SK-N-SH (cell line): Measurements from ENCODE around the gene TMEM131. TPM values are rescaled to one million over a fixed set of nuclear protein-coding genes. Genes with fewer than 3 reads are reported as not detected.

Experiments
- CTCF ChIA-PET: fragments of 300-600, 350-600 bp; formaldehyde crosslinking; extraction: SDS; loops from one replicate; lab custom pipeline; 2021; lab: Yijun Ruan, JAX
- POLR2A ChIA-PET: fragments of 350-600 bp; sonication (Branson Sonifier 250); formaldehyde crosslinking; extraction: SDS; loops from one replicate; lab custom pipeline; 2020; ENCODE audit warnings: antibody characterized with exemption, inconsistent platforms; lab: Yijun Ruan, JAX
- DNase-seq: peaks from one replicate; pipeline ENCODE4 v3.0.0; 2012
- H2AFZ ChIP-seq: fragments of 200-600 bp; sonication (generic); 2 replicates; pipeline ENCODE4 v1.8.1; 2016; ENCODE audit warnings: antibody characterized with exemption, mild to moderate bottlenecking, low read depth
- H3F3A ChIP-seq: fragments of 200-600 bp; sonication (generic); replicated peaks from 2 replicates; pipeline ENCODE3; 2016; ENCODE audit warnings: antibody characterized with exemption, mild to moderate bottlenecking; ENCODE audit not compliant: insufficient read depth
- H3K27ac ChIP-seq, 2 experiments: fragments of 200-500 bp in 1 of 2; fragments of 200-600 bp in 1 of 2; sonication (Bioruptor generic) in 1 of 2; sonication (generic), shearing (Covaris generic) in 1 of 2; 2 replicates each; pipeline versions ENCODE4 v1.5.1 to v1.6.1; 2014 to 2016; ENCODE audit warnings: low read depth in 2 of 2, inconsistent platforms in 1 of 2, low read length in 1 of 2, mild to moderate bottlenecking in 1 of 2, mixed read lengths in 1 of 2
- H3K27me3 ChIP-seq: fragments of 200-600 bp; sonication (generic), shearing (Covaris generic); 2 replicates; pipeline ENCODE4 v1.6.1; 2016; ENCODE audit warnings: mixed run types; ENCODE audit not compliant: insufficient read depth
- H3K36me3 ChIP-seq, 2 experiments: fragments of 200-500 bp in 1 of 2; fragments of 200-600 bp in 1 of 2; sonication (Bioruptor generic) in 1 of 2; sonication (generic) in 1 of 2; replicated peaks in 1 of 2; 2 replicates each; pipeline versions ENCODE3 to v1.5.1; 2014 to 2016; ENCODE audit warnings: low read length in 1 of 2, mild to moderate bottlenecking in 1 of 2; ENCODE audit not compliant: insufficient read depth in 2 of 2, control insufficient read depth in 1 of 2
- H3K4me1 ChIP-seq, 2 experiments: fragments of 200-500 bp in 1 of 2; fragments of 200-600 bp in 1 of 2; sonication (Bioruptor generic) in 1 of 2; sonication (generic), shearing (Covaris generic) in 1 of 2; 2 replicates each; pipeline versions ENCODE4 v1.5.1 to v1.6.1; 2014 to 2016; ENCODE audit warnings: low read depth in 1 of 2, low read length in 1 of 2, mixed run types in 1 of 2; ENCODE audit not compliant: insufficient read depth in 2 of 2, control insufficient read depth in 1 of 2
- H3K4me2 ChIP-seq: fragments of 200-600 bp; sonication (generic), shearing (Covaris generic); 2 replicates; pipeline ENCODE4 v1.6.1; 2017; ENCODE audit warnings: mixed run types
- H3K4me3 ChIP-seq, 2 experiments: fragments of 200-500 bp in 1 of 2; fragments of 200-600 bp in 1 of 2; sonication (Bioruptor generic) in 1 of 2; sonication (generic), shearing (Covaris generic) in 1 of 2; 2 replicates each; pipeline versions ENCODE4 v1.5.1 to v1.8.1; 2014 to 2016; ENCODE audit warnings: low read depth in 2 of 2, inconsistent platforms in 1 of 2, low read length in 1 of 2, mild to moderate bottlenecking in 1 of 2, mixed read lengths in 1 of 2, moderate library complexity in 1 of 2
- H3K79me2 ChIP-seq: fragments of 200-600 bp; sonication (generic); 2 replicates; pipeline ENCODE4 v1.8.1; 2017; ENCODE audit warnings: mild to moderate bottlenecking; ENCODE audit not compliant: insufficient read depth
- H3K9ac ChIP-seq: fragments of 200-600 bp; sonication (generic); 2 replicates; pipeline ENCODE4 v1.6.1; 2017; ENCODE audit warnings: mixed run types
- H3K9me2 ChIP-seq: fragments of 200-600 bp; sonication (generic); 2 replicates; pipeline ENCODE4 v1.6.1; 2017; ENCODE audit warnings: mixed run types
- H3K9me3 ChIP-seq: fragments of 200-600 bp; sonication (generic); 2 replicates; pipeline ENCODE4 v1.6.1; 2017; ENCODE audit warnings: mixed run types, mild to moderate bottlenecking, moderate library complexity
- H4K20me1 ChIP-seq: fragments of 200-600 bp; sonication (generic); 2 replicates; pipeline ENCODE4 v1.6.1; 2017; ENCODE audit warnings: mild to moderate bottlenecking, mixed run types; ENCODE audit not compliant: insufficient read depth
- CHD2 ChIP-seq: fragments of 150-350 bp; IDR thresholded peaks from 2 replicates; pipeline ENCODE4 v1.6.1; 2018; ENCODE audit warnings: low read length; ENCODE audit not compliant: partially characterized antibody
- CTCF ChIP-seq: fragments of 200-600 bp; sonication (generic); IDR thresholded peaks from 2 replicates; pipeline ENCODE4 v1.6.1; 2017; ENCODE audit warnings: antibody characterized with exemption, mild to moderate bottlenecking, moderate library complexity
- EZH2phosphoT487 ChIP-seq: fragments of 200-600 bp; sonication (generic); IDR thresholded peaks from 2 replicates; pipeline ENCODE4 v1.6.1; 2017; ENCODE audit warnings: low read depth, mixed run types, mild to moderate bottlenecking, antibody characterized with exemption, moderate library complexity, borderline replicate concordance
- FOSL2 ChIP-seq: IDR thresholded peaks from 2 replicates; pipeline ENCODE4 v1.4.0; 2012; ENCODE audit warnings: low read depth, mild to moderate bottlenecking, moderate library complexity, borderline replicate concordance
- FOXM1 ChIP-seq: IDR thresholded peaks from 2 replicates; pipeline ENCODE4 v1.4.0; 2012; ENCODE audit warnings: low read depth, mild to moderate bottlenecking
- MAX ChIP-seq: IDR thresholded peaks from 2 replicates; pipeline ENCODE4 v1.4.0; 2012; ENCODE audit warnings: low read depth
- MEF2A ChIP-seq: IDR thresholded peaks from 2 replicates; pipeline ENCODE4 v1.4.0; 2012; ENCODE audit warnings: low read depth, borderline replicate concordance
- MXI1 ChIP-seq: IDR thresholded peaks from 2 replicates; pipeline ENCODE4 v1.6.1; 2012; ENCODE audit warnings: mild to moderate bottlenecking, low read depth, low read length, improper control_type of control experiment
- NFIC ChIP-seq: IDR thresholded peaks from 2 replicates; pipeline ENCODE4 v1.4.0; 2012; ENCODE audit warnings: borderline replicate concordance
- NRF1 ChIP-seq: IDR thresholded peaks from 2 replicates; pipeline ENCODE4 v1.6.1; 2012; ENCODE audit warnings: low read depth, mild to moderate bottlenecking, low read length
- POLR2AphosphoS5 ChIP-seq: IDR thresholded peaks from 2 replicates; pipeline ENCODE4 v1.6.1; 2012; ENCODE audit warnings: low read depth, low read length
- RAD21 ChIP-seq: IDR thresholded peaks from 2 replicates; pipeline ENCODE4 v1.6.1; 2012; ENCODE audit warnings: mild to moderate bottlenecking, low read length
- RCOR1 ChIP-seq: fragments of 150-350 bp; IDR thresholded peaks from 2 replicates; pipeline ENCODE4 v1.6.1; 2017; ENCODE audit warnings: antibody characterized with exemption, low read length
- RXRA ChIP-seq: IDR thresholded peaks from 2 replicates; pipeline ENCODE4 v1.4.0; 2012; ENCODE audit warnings: low read depth, mild to moderate bottlenecking, borderline replicate concordance
- SIN3A ChIP-seq: IDR thresholded peaks from 2 replicates; pipeline ENCODE4 v1.6.1; 2012; ENCODE audit warnings: low read depth, mild to moderate bottlenecking, low read length, moderate library complexity, borderline replicate concordance
- SMC3 ChIP-seq: IDR thresholded peaks from 2 replicates; pipeline ENCODE4 v1.6.1; 2012; ENCODE audit warnings: low read depth, low read length, improper control_type of control experiment
- TAF1 ChIP-seq: IDR thresholded peaks from 2 replicates; pipeline ENCODE4 v1.6.1; 2012; ENCODE audit warnings: low read depth, mild to moderate bottlenecking, low read length, moderate library complexity, borderline replicate concordance
- TCF12 ChIP-seq: IDR thresholded peaks from 2 replicates; pipeline ENCODE4 v1.4.0; 2012
- TEAD4 ChIP-seq: IDR thresholded peaks from 2 replicates; pipeline ENCODE4 v1.4.0; 2012; ENCODE audit warnings: mild to moderate bottlenecking, borderline replicate concordance; ENCODE audit not compliant: insufficient read depth
- YY1 ChIP-seq: IDR thresholded peaks from 2 replicates; pipeline ENCODE4 v1.4.0; 2012; ENCODE audit warnings: low read depth, mild to moderate bottlenecking
- WGBS: methylation state at CpG from one replicate; pipeline ENCODE4 v1.1.6; 2017; ENCODE audit warnings: low lambda C conversion rate; 5-methylcytosine and 5-hydroxymethylcytosine counted together
- polyA plus RNA-seq, 3 experiments: library from polyadenylated mRNA; depleted of rRNA; stranded (reverse); fragments of >200 nt; gene quantifications; 2 replicates each; pipeline ENCODE4 v1.2.3, GENCODE V29; 2012
- TF ChIP-seq, protein P1 (sequence below): IDR thresholded peaks from 2 replicates; pipeline ENCODE4 v1.4.0; 2012; ENCODE audit warnings: low read depth, borderline replicate concordance
- TF ChIP-seq, protein P2 (sequence below): IDR thresholded peaks from 2 replicates; pipeline ENCODE4 v1.4.0; 2012; ENCODE audit warnings: low read depth, borderline replicate concordance

The TMEM131 gene
- polyA plus RNA-seq, 1 of the 3 experiments (the other 2 are of a cell fraction), result 9.1 TPM

DNA sequence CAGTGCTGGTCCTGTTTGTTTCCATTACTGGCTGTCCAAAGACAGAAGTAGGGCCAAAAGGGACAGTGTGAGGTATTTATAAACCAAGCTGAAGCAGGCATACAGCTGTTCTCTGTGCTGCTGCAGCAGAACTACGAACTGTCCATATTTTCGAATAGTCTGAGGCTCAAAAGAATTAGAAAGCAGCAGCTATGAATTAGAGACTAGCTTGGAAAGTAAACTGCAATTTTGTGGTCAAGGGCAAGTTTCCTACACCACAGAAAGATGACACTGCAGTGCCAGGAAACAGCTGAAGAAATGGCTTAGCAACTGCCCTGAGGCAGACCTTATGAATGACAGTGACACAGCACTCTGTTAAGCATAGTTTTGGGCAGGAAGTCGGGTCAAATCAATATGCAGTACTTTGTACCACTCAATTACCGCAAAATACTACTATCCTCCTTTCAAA, 125.3 kb downstream of the TMEM131 start (continued):
- TF ChIP-seq EZH2phosphoT487, result no peak
- no peak for TF ChIP-seq NFIC
- peak; percentile 59; the same call in 1 of the 2 replicates for TF ChIP-seq RXRA
- no peak for TF ChIP-seq MXI1
- no peak; the same call in 1 of the 2 replicates for TF ChIP-seq POLR2AphosphoS5
- TF ChIP-seq, protein P1, sequence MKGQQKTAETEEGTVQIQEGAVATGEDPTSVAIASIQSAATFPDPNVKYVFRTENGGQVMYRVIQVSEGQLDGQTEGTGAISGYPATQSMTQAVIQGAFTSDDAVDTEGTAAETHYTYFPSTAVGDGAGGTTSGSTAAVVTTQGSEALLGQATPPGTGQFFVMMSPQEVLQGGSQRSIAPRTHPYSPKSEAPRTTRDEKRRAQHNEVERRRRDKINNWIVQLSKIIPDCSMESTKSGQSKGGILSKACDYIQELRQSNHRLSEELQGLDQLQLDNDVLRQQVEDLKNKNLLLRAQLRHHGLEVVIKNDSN, result no peak
- no peak for TF ChIP-seq MAX
- TF ChIP-seq MEF2A, result no peak
- no peak for TF ChIP-seq CTCF
- TF ChIP-seq SMC3, result no peak
- no peak for TF ChIP-seq CHD2
- TF ChIP-seq SIN3A, result no peak
- TF ChIP-seq TAF1, result no peak
- TF ChIP-seq FOXM1, result no peak
- TF ChIP-seq RAD21, result 0 out of 2 replicates have a peak, but pooled peaks have one; percentile 14

DNA sequence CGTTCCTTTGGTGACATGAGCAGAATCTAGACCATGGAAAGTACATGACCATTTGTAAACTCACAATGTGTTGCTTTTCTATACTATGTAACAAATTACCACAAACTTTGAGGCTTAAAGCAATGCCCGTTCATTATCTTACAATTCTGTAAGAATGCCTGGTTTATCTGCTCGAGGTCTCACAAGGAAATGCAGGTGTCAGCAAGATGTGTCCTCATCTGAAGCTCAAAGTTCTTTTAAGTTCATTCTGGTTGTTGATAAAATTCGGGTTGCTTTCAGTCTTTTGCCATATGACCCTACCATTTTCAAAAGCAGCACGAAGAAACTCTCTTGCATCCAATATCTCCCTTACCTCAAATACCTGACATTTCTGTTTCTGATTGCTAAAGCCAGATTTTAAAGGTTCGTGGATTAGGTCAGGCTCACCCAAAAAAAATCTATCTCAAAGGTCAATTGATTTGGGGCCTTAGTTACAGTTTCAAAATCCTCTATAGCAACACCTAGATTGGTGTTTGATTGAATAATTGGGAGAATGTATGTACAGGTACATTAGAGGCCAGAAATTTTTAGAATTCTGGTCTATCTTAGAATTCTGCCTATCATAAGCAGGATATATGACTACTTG, 125.9 kb downstream of the TMEM131 start:
- H3K79me2 ChIP-seq, result peaks cover 6% of the 10 kb centered on the region
- peaks cover 24% of the 10 kb centered on the region for H3F3A ChIP-seq
- H3K4me1 ChIP-seq, result peaks cover 2 to 19% of the 10 kb centered on the region in 2 experiments
- 79% methylated on average over 6 of the region's 6 CpGs for WGBS
- no peaks in the 10 kb centered on the region for H3K27me3 ChIP-seq
- H3K9me3 ChIP-seq, result no peaks in the 10 kb centered on the region
- no peaks in the 10 kb centered on the region for H3K9me2 ChIP-seq
- H3K36me3 ChIP-seq, result no peaks in the 10 kb centered on the region
- H3K4me3 ChIP-seq, result no peak overlapping the region
- H4K20me1 ChIP-seq, result no peaks in the 10 kb centered on the region
- peak overlapping the region; percentile 67 for H3K4me2 ChIP-seq
- peak overlapping the region; percentile 55 to 74 for H3K27ac ChIP-seq
- no peak overlapping the region for H2AFZ ChIP-seq
- TF ChIP-seq YY1 (no peak), RCOR1 (no peak), MXI1 (no peak), TCF12 (no peak), FOSL2 (no peak), TEAD4 (no peak), SMC3 (no peak), NRF1 (no peak), SIN3A (no peak)
- TF ChIP-seq, protein P2, sequence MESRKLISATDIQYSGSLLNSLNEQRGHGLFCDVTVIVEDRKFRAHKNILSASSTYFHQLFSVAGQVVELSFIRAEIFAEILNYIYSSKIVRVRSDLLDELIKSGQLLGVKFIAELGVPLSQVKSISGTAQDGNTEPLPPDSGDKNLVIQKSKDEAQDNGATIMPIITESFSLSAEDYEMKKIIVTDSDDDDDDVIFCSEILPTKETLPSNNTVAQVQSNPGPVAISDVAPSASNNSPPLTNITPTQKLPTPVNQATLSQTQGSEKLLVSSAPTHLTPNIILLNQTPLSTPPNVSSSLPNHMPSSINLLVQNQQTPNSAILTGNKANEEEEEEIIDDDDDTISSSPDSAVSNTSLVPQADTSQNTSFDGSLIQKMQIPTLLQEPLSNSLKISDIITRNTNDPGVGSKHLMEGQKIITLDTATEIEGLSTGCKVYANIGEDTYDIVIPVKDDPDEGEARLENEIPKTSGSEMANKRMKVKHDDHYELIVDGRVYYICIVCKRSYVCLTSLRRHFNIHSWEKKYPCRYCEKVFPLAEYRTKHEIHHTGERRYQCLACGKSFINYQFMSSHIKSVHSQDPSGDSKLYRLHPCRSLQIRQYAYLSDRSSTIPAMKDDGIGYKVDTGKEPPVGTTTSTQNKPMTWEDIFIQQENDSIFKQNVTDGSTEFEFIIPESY, result no peak
- TF ChIP-seq, protein P1, result no peak
- CTCF ChIA-PET, result interaction anchor here (1.7 kb wide), 1 partner anchor 9 kb away, joined by 4 read pairs; no protein-coding TSS in a partner anchor
- DNase-seq, result no peak
- POLR2A ChIA-PET, result no interaction called here
- peak overlapping the region; percentile 10; the same call in 1 of the 2 replicates for H3K9ac ChIP-seq
